ENCODE measurements around the gene EMC6. TPM values are rescaled to one million over a fixed set of nuclear protein-coding genes. Genes with fewer than 3 reads are reported as not detected.

EMC6 gene
- total and polyA plus RNA-seq, 2 of the 13 experiments (the other 11 are each of a cell fraction or from before 2014, with no cell fraction given), result 45.1 to 47.7 TPM

DNA sequence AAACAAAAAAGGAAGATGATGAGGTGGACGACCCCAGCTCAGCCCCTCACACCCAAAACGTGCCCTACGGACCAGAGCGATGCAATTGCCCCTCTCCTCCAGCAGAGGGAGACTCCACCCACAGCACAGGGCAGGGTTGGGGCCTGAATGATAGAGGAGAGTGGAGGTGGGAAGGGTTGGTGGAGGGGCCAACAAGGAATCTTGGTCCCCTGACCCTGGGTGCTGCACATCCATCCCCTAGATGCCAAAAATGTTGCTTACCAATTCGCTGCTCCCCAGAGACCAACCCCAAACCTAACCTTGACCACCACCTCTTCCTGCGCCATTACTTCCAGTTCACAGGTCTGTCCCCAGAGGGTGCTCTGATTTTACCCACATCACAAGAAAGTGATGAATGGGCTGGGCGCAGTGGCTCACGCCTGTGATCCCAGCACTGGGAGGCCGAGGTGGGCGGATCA lies 14.5 kb downstream of the EMC6 start (continued):
- TF ChIP-seq, protein P1, sequence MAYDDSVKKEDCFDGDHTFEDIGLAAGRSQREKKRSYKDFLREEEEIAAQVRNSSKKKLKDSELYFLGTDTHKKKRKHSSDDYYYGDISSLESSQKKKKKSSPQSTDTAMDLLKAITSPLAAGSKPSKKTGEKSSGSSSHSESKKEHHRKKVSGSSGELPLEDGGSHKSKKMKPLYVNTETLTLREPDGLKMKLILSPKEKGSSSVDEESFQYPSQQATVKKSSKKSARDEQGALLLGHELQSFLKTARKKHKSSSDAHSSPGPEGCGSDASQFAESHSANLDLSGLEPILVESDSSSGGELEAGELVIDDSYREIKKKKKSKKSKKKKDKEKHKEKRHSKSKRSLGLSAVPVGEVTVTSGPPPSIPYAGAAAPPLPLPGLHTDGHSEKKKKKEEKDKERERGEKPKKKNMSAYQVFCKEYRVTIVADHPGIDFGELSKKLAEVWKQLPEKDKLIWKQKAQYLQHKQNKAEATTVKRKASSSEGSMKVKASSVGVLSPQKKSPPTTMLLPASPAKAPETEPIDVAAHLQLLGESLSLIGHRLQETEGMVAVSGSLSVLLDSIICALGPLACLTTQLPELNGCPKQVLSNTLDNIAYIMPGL (CRISPR knock-in tag; IDR thresholded peaks at IDR 0.05; ENCODE audit: borderline replicate concordance in 1 of 2, low read depth in 1 of 2), result 0 out of 4 replicates have a peak, but pooled peaks of 1 of the 2 experiments have one; percentile 29
- TF ChIP-seq ZEB1 (IDR thresholded peaks at IDR 0.05; ENCODE audit: insufficient replicate concordance, low read depth), result no peak
- TF ChIP-seq SOX6 (IDR thresholded peaks at IDR 0.05), result no peak
- TF ChIP-seq SOX6 (CRISPR knock-in tag; IDR thresholded peaks at IDR 0.05), result no peak
- no peak for TF ChIP-seq NR3C1 (CRISPR knock-in tag; IDR thresholded peaks at IDR 0.05)
- no peak for TF ChIP-seq IKZF1 (IDR thresholded peaks at IDR 0.05)
- TF ChIP-seq, protein P2, sequence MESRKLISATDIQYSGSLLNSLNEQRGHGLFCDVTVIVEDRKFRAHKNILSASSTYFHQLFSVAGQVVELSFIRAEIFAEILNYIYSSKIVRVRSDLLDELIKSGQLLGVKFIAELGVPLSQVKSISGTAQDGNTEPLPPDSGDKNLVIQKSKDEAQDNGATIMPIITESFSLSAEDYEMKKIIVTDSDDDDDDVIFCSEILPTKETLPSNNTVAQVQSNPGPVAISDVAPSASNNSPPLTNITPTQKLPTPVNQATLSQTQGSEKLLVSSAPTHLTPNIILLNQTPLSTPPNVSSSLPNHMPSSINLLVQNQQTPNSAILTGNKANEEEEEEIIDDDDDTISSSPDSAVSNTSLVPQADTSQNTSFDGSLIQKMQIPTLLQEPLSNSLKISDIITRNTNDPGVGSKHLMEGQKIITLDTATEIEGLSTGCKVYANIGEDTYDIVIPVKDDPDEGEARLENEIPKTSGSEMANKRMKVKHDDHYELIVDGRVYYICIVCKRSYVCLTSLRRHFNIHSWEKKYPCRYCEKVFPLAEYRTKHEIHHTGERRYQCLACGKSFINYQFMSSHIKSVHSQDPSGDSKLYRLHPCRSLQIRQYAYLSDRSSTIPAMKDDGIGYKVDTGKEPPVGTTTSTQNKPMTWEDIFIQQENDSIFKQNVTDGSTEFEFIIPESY (CRISPR knock-in tag; IDR thresholded peaks at IDR 0.05), result no peak
- no peak for TF ChIP-seq XBP1 (CRISPR knock-in tag; IDR thresholded peaks at IDR 0.05)
- TF ChIP-seq U2AF1 (optimal IDR thresholded peaks at IDR 0.05; ENCODE audit: low read depth, low read length), result no peak
- TF ChIP-seq SMAD1 (CRISPR knock-in tag; IDR thresholded peaks at IDR 0.05; ENCODE audit: borderline replicate concordance, low read depth), result no peak
- no peak for TF ChIP-seq ZNF577 (CRISPR knock-in tag; IDR thresholded peaks at IDR 0.05; ENCODE audit: borderline replicate concordance, low read depth)
- TF ChIP-seq RFX5 (IDR thresholded peaks at IDR 0.05; ENCODE audit: low read depth, low read length), result no peak
- TF ChIP-seq JUND (CRISPR knock-in tag; IDR thresholded peaks at IDR 0.05), result no peak
- TF ChIP-seq ZKSCAN5 (CRISPR knock-in tag; IDR thresholded peaks at IDR 0.05), result no peak
- TF ChIP-seq, protein P3, sequence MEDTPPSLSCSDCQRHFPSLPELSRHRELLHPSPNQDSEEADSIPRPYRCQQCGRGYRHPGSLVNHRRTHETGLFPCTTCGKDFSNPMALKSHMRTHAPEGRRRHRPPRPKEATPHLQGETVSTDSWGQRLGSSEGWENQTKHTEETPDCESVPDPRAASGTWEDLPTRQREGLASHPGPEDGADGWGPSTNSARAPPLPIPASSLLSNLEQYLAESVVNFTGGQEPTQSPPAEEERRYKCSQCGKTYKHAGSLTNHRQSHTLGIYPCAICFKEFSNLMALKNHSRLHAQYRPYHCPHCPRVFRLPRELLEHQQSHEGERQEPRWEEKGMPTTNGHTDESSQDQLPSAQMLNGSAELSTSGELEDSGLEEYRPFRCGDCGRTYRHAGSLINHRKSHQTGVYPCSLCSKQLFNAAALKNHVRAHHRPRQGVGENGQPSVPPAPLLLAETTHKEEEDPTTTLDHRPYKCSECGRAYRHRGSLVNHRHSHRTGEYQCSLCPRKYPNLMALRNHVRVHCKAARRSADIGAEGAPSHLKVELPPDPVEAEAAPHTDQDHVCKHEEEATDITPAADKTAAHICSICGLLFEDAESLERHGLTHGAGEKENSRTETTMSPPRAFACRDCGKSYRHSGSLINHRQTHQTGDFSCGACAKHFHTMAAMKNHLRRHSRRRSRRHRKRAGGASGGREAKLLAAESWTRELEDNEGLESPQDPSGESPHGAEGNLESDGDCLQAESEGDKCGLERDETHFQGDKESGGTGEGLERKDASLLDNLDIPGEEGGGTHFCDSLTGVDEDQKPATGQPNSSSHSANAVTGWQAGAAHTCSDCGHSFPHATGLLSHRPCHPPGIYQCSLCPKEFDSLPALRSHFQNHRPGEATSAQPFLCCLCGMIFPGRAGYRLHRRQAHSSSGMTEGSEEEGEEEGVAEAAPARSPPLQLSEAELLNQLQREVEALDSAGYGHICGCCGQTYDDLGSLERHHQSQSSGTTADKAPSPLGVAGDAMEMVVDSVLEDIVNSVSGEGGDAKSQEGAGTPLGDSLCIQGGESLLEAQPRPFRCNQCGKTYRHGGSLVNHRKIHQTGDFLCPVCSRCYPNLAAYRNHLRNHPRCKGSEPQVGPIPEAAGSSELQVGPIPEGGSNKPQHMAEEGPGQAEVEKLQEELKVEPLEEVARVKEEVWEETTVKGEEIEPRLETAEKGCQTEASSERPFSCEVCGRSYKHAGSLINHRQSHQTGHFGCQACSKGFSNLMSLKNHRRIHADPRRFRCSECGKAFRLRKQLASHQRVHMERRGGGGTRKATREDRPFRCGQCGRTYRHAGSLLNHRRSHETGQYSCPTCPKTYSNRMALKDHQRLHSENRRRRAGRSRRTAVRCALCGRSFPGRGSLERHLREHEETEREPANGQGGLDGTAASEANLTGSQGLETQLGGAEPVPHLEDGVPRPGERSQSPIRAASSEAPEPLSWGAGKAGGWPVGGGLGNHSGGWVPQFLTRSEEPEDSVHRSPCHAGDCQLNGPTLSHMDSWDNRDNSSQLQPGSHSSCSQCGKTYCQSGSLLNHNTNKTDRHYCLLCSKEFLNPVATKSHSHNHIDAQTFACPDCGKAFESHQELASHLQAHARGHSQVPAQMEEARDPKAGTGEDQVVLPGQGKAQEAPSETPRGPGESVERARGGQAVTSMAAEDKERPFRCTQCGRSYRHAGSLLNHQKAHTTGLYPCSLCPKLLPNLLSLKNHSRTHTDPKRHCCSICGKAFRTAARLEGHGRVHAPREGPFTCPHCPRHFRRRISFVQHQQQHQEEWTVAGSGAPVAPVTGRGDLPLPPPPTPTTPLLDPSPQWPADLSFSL (CRISPR knock-in tag; IDR thresholded peaks at IDR 0.05), result no peak
- TF ChIP-seq ZNF33B (CRISPR knock-in tag; IDR thresholded peaks at IDR 0.05), result no peak
- no peak for TF ChIP-seq ZNF205 (CRISPR knock-in tag; IDR thresholded peaks at IDR 0.05)
- TF ChIP-seq, protein P4, sequence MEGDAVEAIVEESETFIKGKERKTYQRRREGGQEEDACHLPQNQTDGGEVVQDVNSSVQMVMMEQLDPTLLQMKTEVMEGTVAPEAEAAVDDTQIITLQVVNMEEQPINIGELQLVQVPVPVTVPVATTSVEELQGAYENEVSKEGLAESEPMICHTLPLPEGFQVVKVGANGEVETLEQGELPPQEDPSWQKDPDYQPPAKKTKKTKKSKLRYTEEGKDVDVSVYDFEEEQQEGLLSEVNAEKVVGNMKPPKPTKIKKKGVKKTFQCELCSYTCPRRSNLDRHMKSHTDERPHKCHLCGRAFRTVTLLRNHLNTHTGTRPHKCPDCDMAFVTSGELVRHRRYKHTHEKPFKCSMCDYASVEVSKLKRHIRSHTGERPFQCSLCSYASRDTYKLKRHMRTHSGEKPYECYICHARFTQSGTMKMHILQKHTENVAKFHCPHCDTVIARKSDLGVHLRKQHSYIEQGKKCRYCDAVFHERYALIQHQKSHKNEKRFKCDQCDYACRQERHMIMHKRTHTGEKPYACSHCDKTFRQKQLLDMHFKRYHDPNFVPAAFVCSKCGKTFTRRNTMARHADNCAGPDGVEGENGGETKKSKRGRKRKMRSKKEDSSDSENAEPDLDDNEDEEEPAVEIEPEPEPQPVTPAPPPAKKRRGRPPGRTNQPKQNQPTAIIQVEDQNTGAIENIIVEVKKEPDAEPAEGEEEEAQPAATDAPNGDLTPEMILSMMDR (CRISPR knock-in tag; IDR thresholded peaks at IDR 0.05), result peak; percentile 91
- TF ChIP-seq, protein P5, sequence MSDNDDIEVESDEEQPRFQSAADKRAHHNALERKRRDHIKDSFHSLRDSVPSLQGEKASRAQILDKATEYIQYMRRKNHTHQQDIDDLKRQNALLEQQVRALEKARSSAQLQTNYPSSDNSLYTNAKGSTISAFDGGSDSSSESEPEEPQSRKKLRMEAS (IDR thresholded peaks at IDR 0.05), result no peak

All from HepG2 (cell line).